ENCODE measurements around the gene PLS3. TPM values are rescaled to one million over a fixed set of nuclear protein-coding genes. Genes with fewer than 3 reads are reported as not detected.

PLS3 gene
- total RNA-seq, 2 donors from 2014 or later, result 33.4 to 40.1 TPM

- no peak for DNase-seq (ENCODE audit: low spot score)
- H3K27ac ChIP-seq, result peak overlapping the region; percentile 29 to 66
- H3K27me3 ChIP-seq, result no peaks in the 10 kb centered on the region
- H3K9me3 ChIP-seq, result peaks cover 0 to 5% of the 10 kb centered on the region in 2 donors
- TF ChIP-seq, protein P1, sequence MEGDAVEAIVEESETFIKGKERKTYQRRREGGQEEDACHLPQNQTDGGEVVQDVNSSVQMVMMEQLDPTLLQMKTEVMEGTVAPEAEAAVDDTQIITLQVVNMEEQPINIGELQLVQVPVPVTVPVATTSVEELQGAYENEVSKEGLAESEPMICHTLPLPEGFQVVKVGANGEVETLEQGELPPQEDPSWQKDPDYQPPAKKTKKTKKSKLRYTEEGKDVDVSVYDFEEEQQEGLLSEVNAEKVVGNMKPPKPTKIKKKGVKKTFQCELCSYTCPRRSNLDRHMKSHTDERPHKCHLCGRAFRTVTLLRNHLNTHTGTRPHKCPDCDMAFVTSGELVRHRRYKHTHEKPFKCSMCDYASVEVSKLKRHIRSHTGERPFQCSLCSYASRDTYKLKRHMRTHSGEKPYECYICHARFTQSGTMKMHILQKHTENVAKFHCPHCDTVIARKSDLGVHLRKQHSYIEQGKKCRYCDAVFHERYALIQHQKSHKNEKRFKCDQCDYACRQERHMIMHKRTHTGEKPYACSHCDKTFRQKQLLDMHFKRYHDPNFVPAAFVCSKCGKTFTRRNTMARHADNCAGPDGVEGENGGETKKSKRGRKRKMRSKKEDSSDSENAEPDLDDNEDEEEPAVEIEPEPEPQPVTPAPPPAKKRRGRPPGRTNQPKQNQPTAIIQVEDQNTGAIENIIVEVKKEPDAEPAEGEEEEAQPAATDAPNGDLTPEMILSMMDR (IDR thresholded peaks at IDR 0.05), result no peak
- peaks cover 3% of the 10 kb centered on the region for H3K36me3 ChIP-seq
- H3K4me3 ChIP-seq, result no peak overlapping the region
- peaks cover 0 to 13% of the 10 kb centered on the region in 2 donors for H3K4me1 ChIP-seq
Observed at GRCh38 chrX:115581759-115582615, 21.0 kb downstream of the PLS3 start.

DNA sequence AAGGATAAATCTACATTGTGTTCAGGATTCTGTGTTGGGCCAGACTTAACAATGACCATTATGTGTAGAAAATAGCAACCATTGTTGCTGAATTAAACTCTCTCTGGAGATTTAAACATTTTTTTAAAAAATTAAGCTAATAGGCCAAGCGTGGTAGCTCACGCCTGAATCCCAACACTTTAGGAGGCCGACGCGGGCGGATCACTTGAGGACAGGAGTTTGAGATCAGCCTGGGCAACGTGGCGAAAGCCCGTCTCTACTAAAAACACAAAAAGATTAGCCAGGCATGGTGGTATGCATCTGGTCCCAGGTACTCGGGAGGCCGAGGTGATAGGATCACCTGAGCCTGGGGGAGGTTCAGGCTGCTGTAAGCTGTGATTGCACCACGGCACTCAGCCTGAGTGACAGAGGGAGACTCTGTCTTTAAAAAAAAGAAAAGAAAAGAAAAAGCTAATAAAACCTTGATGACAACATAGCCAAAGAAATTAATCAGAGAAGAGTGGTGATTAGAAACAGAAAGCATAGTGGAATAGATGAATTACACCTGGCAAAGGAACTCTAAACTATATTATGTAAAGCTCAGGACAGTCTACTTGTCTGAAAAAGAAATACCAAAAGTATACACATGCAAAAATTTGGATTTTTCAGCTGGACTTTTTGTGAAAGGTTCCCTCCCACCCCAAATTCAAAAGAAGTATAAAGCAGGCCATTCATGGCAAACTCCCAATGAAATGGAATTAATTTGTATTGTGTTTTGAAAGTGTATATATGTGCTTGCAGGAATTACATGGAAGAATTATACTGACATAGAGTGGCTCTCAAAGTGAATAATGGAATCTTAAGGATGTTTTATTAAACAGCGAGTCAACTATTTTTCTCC lies 21.9 kb downstream of the PLS3 start:
- Histone ChIP-seq H3K36me3 (peaks cover 3% of the 10 kb centered on the region), H3K4me3 (no peak overlapping the region), H3K27ac (peak overlapping the region; percentile 29 to 66), H3K27me3 (no peaks in the 10 kb centered on the region), H3K4me1 (peaks cover 0 to 13% of the 10 kb centered on the region in 2 donors), H3K9me3 (peaks cover 0 to 5% of the 10 kb centered on the region in 2 donors)
- DNase-seq (ENCODE audit: low spot score), result no peak
- TF ChIP-seq, protein P1 (IDR thresholded peaks at IDR 0.05), result no peak

GRCh38 chrX:115583496-115584004 lies 22.6 kb downstream of the PLS3 start:
- Histone ChIP-seq H3K9me3 (peaks cover 0 to 5% of the 10 kb centered on the region in 2 donors), H3K36me3 (peaks cover 3% of the 10 kb centered on the region), H3K27me3 (no peaks in the 10 kb centered on the region), H3K4me3 (no peak overlapping the region), H3K27ac (peak overlapping the region; percentile 29 to 66), H3K4me1 (peaks cover 0 to 13% of the 10 kb centered on the region in 2 donors)
- no peak for DNase-seq (ENCODE audit: low spot score)
- TF ChIP-seq, protein P1 (IDR thresholded peaks at IDR 0.05), result no peak

DNA sequence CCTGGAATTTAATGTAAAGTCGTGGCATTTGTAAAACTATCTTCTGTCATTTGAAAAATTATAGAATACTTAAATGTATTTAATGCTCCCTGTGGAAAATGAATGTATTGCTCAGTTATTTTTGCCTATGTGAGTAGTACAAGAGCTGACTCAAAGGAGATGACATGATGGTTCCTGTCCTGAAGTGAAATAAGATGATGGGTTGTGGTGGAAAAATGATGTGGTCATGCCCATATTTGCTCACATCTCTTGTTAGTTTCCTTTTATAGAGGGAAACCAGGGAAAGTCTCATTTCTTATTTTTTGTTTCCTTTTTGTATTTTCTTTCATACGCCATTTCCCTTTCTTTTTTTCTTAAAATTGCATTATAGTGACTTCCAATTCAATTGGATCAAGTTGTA lies 23.7 kb downstream of the PLS3 start:
- H3K27me3 ChIP-seq, result no peaks in the 10 kb centered on the region
- DNase-seq (ENCODE audit: low spot score), result no peak
- peaks cover 2% of the 10 kb centered on the region for H3K36me3 ChIP-seq
- H3K4me1 ChIP-seq, result peaks cover 0 to 13% of the 10 kb centered on the region in 2 donors
- H3K4me3 ChIP-seq, result no peak overlapping the region
- TF ChIP-seq, protein P1 (IDR thresholded peaks at IDR 0.05), result no peak
- no peaks in the 10 kb centered on the region for H3K9me3 ChIP-seq
- H3K27ac ChIP-seq, result peak overlapping the region; percentile 29 to 66

- TF ChIP-seq, protein P1 (IDR thresholded peaks at IDR 0.05), result no peak
- Histone ChIP-seq H3K9me3 (no peaks in the 10 kb centered on the region), H3K27me3 (no peaks in the 10 kb centered on the region), H3K4me1 (peaks cover 3 to 16% of the 10 kb centered on the region in 2 donors), H3K27ac (no peak overlapping the region), H3K4me3 (no peak overlapping the region), H3K36me3 (no peaks in the 10 kb centered on the region)
- no peak for DNase-seq (ENCODE audit: low spot score)
Observed at GRCh38 chrX:115588179-115588578, 27.2 kb downstream of the PLS3 start.

All from right atrium auricular region (tissue), 2 donors.